Activated CD4-positive, alpha-beta T cell treated with anti-CD3 and anti-CD28 coated beads, Interleukin-2, amount 10 ng/mL, durations not matched to agents 7 days and 5 days (primary cell): ENCODE results near the gene FBXW11. TPM values are rescaled to one million over a fixed set of nuclear protein-coding genes. Genes with fewer than 3 reads are reported as not detected.

Experiments used
- CTCF ChIA-PET: fragments of 350-600 bp; sonication (Branson Sonifier 250); formaldehyde crosslinking; loops from one replicate; lab custom pipeline; 2021; ENCODE audit warnings: antibody characterized with exemption; lab: Charles Lee
- POLR2A ChIA-PET: fragments of 350-600 bp; sonication (Branson Sonifier 250); formaldehyde crosslinking; loops from one replicate; lab custom pipeline; 2021; ENCODE audit warnings: antibody characterized with exemption; lab: Charles Lee
- DNase-seq: peaks from one replicate; pipeline ENCODE4 v3.0.0-alpha.2; 2020
- H3K27ac Mint-ChIP-seq: one replicate; pipeline ENCODE4 v1.8.0; 2021; ENCODE audit warnings: mild to moderate bottlenecking, moderate library complexity, mixed read lengths
- H3K27me3 Mint-ChIP-seq: one replicate; pipeline ENCODE4 v1.8.0; 2021; ENCODE audit warnings: mixed read lengths
- H3K36me3 Mint-ChIP-seq: one replicate; pipeline ENCODE4 v1.8.0; 2021; ENCODE audit warnings: low read depth, mixed read lengths
- H3K4me1 Mint-ChIP-seq: one replicate; pipeline ENCODE4 v1.8.0; 2021; ENCODE audit warnings: mixed read lengths
- H3K4me3 Mint-ChIP-seq: one replicate; pipeline ENCODE4 v1.8.0; 2021; ENCODE audit warnings: mild to moderate bottlenecking, moderate library complexity, mixed read lengths
- H3K9me3 Mint-ChIP-seq: one replicate; pipeline ENCODE4 v1.8.0; 2021; ENCODE audit warnings: mixed read lengths
- total RNA-seq, 2 experiments: library from RNA; stranded (reverse); gene quantifications; one replicate each; pipeline ENCODE4 v1.2.3, GENCODE V29; 2021

Gene FBXW11
- total RNA-seq, 2 experiments from 2014 or later: 27.3 to 27.5 TPM

DNA sequence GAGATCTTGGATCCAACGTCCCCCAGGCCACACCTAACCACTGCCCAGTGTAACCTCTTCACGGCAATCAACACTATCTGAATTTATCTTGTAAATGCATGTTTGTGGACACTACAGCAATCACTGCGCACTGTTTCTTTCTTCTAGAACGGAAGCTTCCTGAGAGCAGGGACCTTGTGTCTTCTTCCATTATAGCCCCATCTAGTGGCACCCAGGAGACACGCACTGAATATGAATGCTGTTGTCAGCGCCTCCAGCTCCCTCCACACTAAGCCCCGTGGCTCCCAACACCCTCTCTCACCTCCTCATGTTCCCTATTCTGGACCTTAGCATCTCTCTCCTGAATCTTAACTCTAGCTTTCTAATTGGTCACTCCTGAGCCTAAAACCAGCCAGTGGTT is 148.1 kb downstream of the FBXW11 start:
- ChIA-PET CTCF (interaction anchor here (1.0 to 1.2 kb wide), 3 partner anchors 13 to 36 kb away, joined by 3 read pairs; no protein-coding TSS in a partner anchor), POLR2A (no interaction called here)
- no peaks in the 10 kb centered on the region for H3K9me3 Mint-ChIP-seq
- no peak for DNase-seq
- H3K27ac Mint-ChIP-seq: no peak overlapping the region
- H3K4me3 Mint-ChIP-seq: no peak overlapping the region
- H3K27me3 Mint-ChIP-seq: no peaks in the 10 kb centered on the region
- peaks cover 14% of the 10 kb centered on the region for H3K4me1 Mint-ChIP-seq
- H3K36me3 Mint-ChIP-seq: peaks cover 2% of the 10 kb centered on the region

DNA sequence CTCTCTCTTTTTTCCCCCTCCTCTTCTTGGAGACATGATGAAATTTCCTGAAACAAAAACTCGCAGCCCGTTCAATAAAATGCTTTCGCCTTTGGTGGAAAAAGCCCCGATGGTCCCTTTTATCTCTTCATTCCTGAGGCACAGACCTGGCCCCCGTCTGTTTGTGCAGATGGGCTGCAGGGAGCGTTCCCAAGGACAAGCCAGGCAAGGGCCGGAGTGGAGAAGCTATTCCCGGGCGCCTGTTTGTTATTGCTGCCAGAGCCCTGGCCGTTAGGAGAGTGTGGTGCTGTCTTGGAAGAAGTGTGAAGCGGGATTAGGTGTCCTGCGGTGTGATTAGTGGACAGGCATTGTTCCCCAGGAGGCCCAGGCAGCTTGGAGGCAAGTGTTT is 149.0 kb downstream of the FBXW11 start:
- no peak overlapping the region for H3K4me3 Mint-ChIP-seq
- H3K27me3 Mint-ChIP-seq: no peaks in the 10 kb centered on the region
- ChIA-PET POLR2A (no interaction called here), CTCF (interaction anchor here (0.5 to 1.2 kb wide), 2 partner anchors 12 to 1298 kb away, joined by 3 read pairs; no protein-coding TSS in a partner anchor)
- peaks cover 2% of the 10 kb centered on the region for H3K36me3 Mint-ChIP-seq
- DNase-seq: no peak
- no peaks in the 10 kb centered on the region for H3K9me3 Mint-ChIP-seq
- H3K27ac Mint-ChIP-seq: no peak overlapping the region
- H3K4me1 Mint-ChIP-seq: peaks cover 14% of the 10 kb centered on the region

DNA sequence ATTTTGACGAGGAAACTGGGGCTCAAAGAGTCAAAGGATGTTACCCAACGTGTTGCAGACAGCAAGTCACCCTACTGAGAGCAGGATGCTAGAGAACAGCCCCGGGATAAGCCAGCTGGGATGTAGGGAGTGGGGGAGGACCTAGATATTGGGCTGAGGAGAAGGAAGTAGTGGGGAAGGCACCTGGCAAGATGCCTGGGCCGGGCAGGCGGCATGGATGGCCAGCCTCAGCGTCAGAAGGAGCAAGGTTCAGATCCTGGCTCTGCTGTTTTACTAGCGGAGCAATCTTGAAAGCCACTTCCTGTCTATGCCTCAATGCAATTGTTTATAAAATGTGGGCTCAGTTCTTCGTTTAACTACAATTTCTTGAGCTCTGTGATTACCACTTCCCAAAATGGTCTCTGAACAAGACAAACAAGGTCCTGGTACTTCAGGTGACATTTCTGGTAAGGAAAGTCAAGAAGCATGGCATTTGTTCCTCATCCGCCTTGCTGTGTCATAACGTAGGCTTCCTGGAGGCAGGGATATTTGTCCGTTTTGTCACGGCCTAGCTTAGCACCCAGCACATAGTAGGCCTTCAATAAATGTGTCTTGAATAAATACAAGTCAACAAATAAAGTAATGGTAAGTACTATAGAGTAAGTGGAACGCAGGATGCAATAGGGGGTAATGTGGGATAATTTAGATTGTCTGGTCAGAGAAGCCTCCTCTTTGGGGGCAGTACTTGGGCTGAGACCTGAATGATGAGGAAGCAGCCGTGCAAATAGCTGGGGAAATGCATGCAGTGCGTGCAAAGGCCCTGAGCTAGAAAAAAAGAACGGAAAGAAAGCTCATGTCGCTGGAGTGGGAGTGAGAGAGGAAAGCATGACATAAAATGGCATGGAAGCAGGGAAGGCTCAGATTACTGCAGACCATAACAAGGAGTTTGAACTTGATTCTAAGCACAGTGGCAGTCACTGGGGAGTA is 150.4 kb downstream of the FBXW11 start:
- Mint-ChIP-seq H3K4me3 (no peak overlapping the region), H3K27ac (peak overlapping the region; percentile 33), H3K9me3 (no peaks in the 10 kb centered on the region), H3K4me1 (peaks cover 14% of the 10 kb centered on the region), H3K27me3 (no peaks in the 10 kb centered on the region), H3K36me3 (no peaks in the 10 kb centered on the region)
- CTCF ChIA-PET: interaction anchor here (0.9 kb wide), 1 partner anchor 751 kb away, joined by 3 read pairs; no protein-coding TSS in a partner anchor
- POLR2A ChIA-PET: no interaction called here
- no peak for DNase-seq

DNA sequence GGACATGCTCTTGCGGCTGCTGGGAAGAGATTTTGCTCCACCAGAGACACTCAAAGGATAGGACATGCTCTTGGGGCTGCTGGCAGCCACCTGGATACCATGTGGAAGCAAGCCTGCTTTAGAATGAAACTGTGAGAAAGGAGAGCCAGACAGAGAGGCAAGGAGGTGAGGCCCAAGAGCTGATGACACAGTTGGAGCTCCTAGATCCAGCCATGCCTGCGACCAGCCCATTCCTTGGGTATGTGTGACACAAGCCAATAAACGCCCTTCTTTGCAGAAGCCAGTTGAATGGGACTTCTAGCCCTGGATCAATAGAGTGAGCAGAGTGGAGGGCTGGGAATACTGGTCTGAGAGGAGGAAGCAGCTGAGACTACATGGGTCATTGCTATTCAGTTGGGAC is 151.2 kb downstream of the FBXW11 start:
- no peak overlapping the region for H3K4me3 Mint-ChIP-seq
- no peaks in the 10 kb centered on the region for H3K36me3 Mint-ChIP-seq
- H3K9me3 Mint-ChIP-seq: no peaks in the 10 kb centered on the region
- peak overlapping the region; percentile 37 for H3K27ac Mint-ChIP-seq
- POLR2A ChIA-PET: no interaction called here
- DNase-seq: no peak
- no peaks in the 10 kb centered on the region for H3K27me3 Mint-ChIP-seq
- H3K4me1 Mint-ChIP-seq: peaks cover 14% of the 10 kb centered on the region
- CTCF ChIA-PET: no interaction called here

DNA sequence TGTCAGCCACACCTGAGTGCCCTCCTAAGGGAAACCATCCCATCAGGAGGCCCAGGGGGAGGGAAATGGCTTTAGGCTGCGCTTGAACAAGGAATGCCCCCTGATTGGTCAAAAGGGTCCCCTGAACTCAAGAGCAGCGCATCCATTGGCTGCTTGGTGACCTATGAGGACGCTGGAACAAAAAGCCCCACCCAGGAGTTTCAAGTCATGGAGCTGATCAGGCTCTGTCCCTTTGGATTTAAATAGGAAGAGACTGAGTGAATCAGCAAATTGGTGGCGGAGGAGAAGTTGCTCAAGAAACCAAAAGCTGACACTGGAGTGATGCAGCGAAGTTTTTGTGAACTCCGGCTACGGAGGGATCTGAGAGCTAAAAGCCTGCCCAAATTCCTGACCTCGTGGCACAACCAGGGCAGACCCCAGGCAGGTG is 154.2 kb downstream of the FBXW11 start:
- CTCF ChIA-PET: no interaction called here
- POLR2A ChIA-PET: no interaction called here
- Mint-ChIP-seq H3K4me1 (peaks cover 14% of the 10 kb centered on the region), H3K27me3 (no peaks in the 10 kb centered on the region), H3K36me3 (no peaks in the 10 kb centered on the region), H3K4me3 (no peak overlapping the region), H3K27ac (no peak overlapping the region), H3K9me3 (no peaks in the 10 kb centered on the region)
- DNase-seq: no peak

DNA sequence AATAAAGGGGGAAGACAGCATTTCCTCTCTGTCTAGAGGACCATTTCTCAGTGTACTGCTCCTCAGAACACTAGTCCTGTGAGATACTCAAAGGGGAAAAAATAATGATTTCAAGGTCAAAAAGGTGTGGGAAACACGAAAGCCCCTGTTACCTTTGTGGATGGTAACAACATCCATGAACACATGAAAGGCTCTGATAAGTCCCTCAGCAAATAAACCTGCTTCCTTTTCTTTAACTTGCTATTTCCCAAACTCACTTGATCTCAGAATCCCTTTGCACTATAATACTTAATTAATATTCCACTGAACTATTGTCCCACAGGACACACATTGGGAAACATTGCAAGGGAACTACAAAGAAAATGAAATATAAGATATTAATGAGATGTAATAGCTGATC is 155.2 kb downstream of the FBXW11 start:
- ChIA-PET CTCF (no interaction called here), POLR2A (no interaction called here)
- Mint-ChIP-seq H3K4me1 (peaks cover 10% of the 10 kb centered on the region), H3K9me3 (no peaks in the 10 kb centered on the region), H3K36me3 (no peaks in the 10 kb centered on the region), H3K27ac (no peak overlapping the region), H3K27me3 (no peaks in the 10 kb centered on the region), H3K4me3 (no peak overlapping the region)
- DNase-seq: no peak

DNA sequence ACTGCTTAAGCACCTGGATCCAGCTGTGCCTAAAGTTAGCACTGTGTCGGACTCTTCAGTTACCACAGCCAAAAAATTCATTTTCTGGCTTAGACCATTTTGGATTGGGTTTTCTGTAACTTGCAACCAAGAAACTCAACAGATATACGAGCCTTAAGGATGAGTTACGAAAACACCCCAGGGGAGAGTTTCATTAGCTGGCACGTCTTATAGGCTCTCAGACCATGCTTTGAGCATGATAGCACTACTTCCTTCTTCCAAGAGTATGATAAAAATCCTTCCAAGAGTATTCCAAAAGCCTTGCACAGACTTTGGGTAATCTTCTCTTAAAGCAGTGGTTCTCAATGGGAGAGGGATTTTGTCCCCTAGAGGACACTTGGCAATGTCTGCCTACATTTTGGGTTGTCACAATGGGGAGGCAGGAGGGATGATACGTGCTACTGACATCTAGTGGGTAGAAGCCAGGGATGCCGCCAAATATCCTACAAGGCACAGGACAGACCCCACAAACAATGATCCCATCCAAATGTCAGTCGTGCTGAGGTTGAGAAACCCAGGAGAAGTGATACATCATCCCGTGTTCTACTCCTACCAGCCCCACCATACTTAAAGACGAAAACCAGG is 156.0 kb downstream of the FBXW11 start:
- DNase-seq: no peak
- CTCF ChIA-PET: no interaction called here
- Mint-ChIP-seq H3K36me3 (no peaks in the 10 kb centered on the region), H3K4me3 (no peak overlapping the region), H3K4me1 (peaks cover 2% of the 10 kb centered on the region), H3K9me3 (no peaks in the 10 kb centered on the region), H3K27me3 (no peaks in the 10 kb centered on the region), H3K27ac (no peak overlapping the region)
- POLR2A ChIA-PET: no interaction called here

DNA sequence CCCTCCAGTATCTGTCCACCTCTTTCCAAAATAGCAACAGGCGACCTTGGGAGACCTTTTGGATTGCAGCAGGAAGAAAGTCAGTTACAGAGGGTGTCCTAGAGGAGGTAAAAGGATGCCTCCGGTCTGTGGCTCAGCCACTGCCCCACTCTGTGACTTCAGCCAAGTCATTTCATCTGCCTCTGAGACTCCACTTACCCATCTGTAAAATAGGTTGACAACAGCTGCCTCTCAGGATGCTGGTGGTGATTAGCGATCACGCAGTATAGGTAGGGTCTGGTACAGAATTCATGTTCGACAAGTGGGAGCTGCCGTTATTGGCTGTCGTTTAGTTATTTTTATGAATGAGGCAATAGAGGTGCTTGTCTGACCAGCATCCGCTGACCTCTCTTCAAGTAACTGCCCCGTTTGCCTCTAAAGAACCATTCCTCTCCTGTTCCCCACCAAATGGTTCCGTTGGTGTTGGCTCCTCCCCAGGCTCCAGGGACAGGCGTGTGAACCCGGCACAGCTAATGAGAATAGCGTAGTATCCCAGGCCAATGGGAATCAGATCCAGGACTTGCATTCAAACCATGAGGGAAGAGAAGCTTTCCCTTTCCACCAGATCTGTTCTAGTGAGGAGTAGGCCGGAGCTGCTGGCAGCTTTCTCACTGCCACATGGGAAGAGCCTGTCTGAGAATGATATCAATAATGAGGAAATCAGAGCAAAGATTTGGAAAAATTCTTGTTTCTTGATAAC is 156.7 kb downstream of the FBXW11 start:
- DNase-seq: no peak
- CTCF ChIA-PET: no interaction called here
- H3K27ac Mint-ChIP-seq: no peak overlapping the region
- H3K4me1 Mint-ChIP-seq: no peaks in the 10 kb centered on the region
- no peaks in the 10 kb centered on the region for H3K27me3 Mint-ChIP-seq
- no peaks in the 10 kb centered on the region for H3K36me3 Mint-ChIP-seq
- POLR2A ChIA-PET: no interaction called here
- no peak overlapping the region for H3K4me3 Mint-ChIP-seq
- no peaks in the 10 kb centered on the region for H3K9me3 Mint-ChIP-seq

DNA sequence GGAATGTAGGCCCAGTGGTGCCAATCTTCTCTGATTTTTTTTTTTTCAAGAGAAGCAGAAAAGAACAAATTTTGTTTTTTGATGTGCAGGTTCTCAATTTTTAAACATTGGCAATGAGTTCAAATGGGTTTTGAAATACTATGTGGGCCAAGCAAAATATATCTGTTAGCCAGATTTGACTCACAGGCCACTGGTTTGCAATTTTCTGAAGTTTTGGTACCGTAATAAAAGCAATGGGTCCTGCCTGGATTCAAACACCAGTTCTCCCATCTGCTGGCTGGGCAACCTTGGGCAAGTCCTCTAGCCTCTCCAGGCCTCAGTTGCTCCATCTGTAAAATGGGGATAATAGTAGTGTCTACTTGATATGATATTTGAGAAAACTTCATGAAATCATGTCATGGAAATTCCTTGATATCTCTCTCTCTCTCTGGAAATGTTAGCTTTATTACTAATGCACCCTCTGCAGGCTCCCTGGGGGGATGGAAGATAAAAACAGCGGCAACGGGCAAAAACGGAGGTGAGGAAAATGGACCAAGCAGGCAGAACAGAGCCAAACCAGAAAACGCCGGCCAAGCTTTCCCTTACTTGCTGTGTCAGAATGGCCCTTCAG is 157.4 kb downstream of the FBXW11 start:
- H3K27me3 Mint-ChIP-seq: no peaks in the 10 kb centered on the region
- DNase-seq: no peak
- no peaks in the 10 kb centered on the region for H3K36me3 Mint-ChIP-seq
- H3K4me1 Mint-ChIP-seq: no peaks in the 10 kb centered on the region
- no peaks in the 10 kb centered on the region for H3K9me3 Mint-ChIP-seq
- no peak overlapping the region for H3K27ac Mint-ChIP-seq
- H3K4me3 Mint-ChIP-seq: no peak overlapping the region
- CTCF ChIA-PET: interaction anchor here (0.6 kb wide), 1 partner anchor 301 kb away, joined by 3 read pairs; no protein-coding TSS in a partner anchor
- POLR2A ChIA-PET: no interaction called here

DNA sequence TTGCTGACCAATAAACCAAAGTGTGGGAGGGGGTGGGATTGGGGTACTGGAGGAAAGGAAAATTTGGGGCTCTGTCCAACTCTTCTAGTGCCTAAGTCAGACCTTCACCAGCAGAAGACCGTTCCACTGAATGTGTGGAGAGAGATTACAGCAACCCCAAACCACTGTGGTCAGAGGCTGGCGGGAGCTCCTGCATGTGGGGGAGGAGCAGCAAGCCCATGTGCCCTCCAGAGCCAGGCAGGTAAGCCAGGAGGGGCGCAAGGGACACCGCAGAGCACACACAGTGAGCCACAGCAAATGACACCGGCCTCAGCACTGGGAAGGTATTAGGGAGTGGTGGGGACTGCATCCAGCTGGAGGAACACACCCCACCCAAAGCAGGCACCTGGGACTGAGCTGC is 158.0 kb downstream of the FBXW11 start:
- no peaks in the 10 kb centered on the region for H3K9me3 Mint-ChIP-seq
- CTCF ChIA-PET: interaction anchor here (0.6 kb wide), 1 partner anchor 302 kb away, joined by 3 read pairs; no protein-coding TSS in a partner anchor
- no peak overlapping the region for H3K4me3 Mint-ChIP-seq
- no peak overlapping the region for H3K27ac Mint-ChIP-seq
- no peak for DNase-seq
- POLR2A ChIA-PET: no interaction called here
- H3K27me3 Mint-ChIP-seq: no peaks in the 10 kb centered on the region
- no peaks in the 10 kb centered on the region for H3K36me3 Mint-ChIP-seq
- no peaks in the 10 kb centered on the region for H3K4me1 Mint-ChIP-seq

DNA sequence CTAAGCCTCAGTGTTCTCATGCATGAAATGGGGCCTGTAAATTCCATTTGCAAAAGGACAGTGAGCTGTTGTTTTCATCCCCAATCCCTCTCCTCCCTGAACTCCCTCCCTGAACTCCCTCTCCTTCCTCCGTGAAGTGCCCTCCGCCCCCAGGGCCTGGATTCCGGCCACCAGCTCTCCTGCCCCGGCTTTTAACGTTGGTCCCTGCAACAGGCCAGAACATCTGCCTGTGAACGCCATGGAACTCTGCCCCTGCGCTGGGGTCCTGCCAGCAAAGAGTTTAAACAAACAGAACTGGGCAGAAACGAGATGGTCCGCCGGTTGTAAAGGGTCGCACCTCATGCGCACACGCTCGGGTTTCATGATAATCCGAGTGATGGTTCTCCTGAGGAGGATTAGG is 158.4 kb downstream of the FBXW11 start:
- H3K4me3 Mint-ChIP-seq: no peak overlapping the region
- no peak for DNase-seq
- CTCF ChIA-PET: no interaction called here
- no peak overlapping the region for H3K27ac Mint-ChIP-seq
- H3K4me1 Mint-ChIP-seq: no peaks in the 10 kb centered on the region
- POLR2A ChIA-PET: no interaction called here
- H3K36me3 Mint-ChIP-seq: no peaks in the 10 kb centered on the region
- H3K27me3 Mint-ChIP-seq: no peaks in the 10 kb centered on the region
- no peaks in the 10 kb centered on the region for H3K9me3 Mint-ChIP-seq

DNA sequence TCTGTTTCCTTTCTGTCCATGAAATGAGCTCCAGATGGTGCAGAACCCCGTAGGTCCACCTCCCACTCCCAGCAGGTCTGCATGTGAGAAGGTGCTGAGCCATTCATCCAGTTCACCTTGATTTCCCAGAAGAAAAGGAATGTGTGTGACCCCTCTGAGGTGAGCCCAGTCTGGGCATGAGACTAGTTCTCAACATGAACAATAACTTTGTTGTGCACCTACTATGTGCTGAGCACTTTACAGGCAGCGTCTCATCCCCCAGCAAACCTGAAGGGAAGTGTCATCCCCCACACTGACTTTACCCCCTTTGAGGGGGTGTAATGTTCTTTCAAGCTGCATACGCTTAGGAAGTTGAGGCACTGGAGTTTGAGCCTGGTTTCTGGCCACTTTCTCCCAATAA is 159.4 kb downstream of the FBXW11 start:
- CTCF ChIA-PET: interaction anchor here (1.1 kb wide), 1 partner anchor 752 kb away, joined by 3 read pairs; no protein-coding TSS in a partner anchor
- POLR2A ChIA-PET: no interaction called here

More for the DNA sequence above, 159.4 kb downstream of the FBXW11 start:
- Mint-ChIP-seq H3K27ac (no peak overlapping the region), H3K4me3 (no peak overlapping the region), H3K36me3 (no peaks in the 10 kb centered on the region), H3K27me3 (no peaks in the 10 kb centered on the region), H3K9me3 (no peaks in the 10 kb centered on the region), H3K4me1 (no peaks in the 10 kb centered on the region)
- DNase-seq: no peak
